HCT116 (cell line): ENCODE data around the gene LRSAM1. TPM values are rescaled to one million over a fixed set of nuclear protein-coding genes. Genes with fewer than 3 reads are reported as not detected.

Experiments
- ATAC-seq: fragments of 200-7000 bp; cut with Tn5 transposase; 2 replicates; pipeline ENCODE4 v1.9.1; 2020; ENCODE audit warnings: mild to moderate bottlenecking, moderate library complexity
- BruUV-seq: library from RNA; stranded (reverse); fragments of 400-500 nt; replicated peaks from 2 replicates; lab custom pipeline; 2021; lab: Mats Ljungman, UMichigan
- CTCF ChIA-PET: fragments of 300-600 bp; sonication (Branson Sonifier 250); formaldehyde crosslinking; loops from one replicate; lab custom pipeline; 2021; ENCODE audit warnings: antibody characterized with exemption; lab: Charles Lee
- POLR2A ChIA-PET: fragments of 300-600, 350-600 bp; sonication (Branson Sonifier 250); formaldehyde crosslinking; loops from one replicate; lab custom pipeline; 2021; ENCODE audit warnings: antibody characterized with exemption; lab: Charles Lee
- RAD21 ChIA-PET, 2 experiments: fragments of 300-600 bp; sonication (Branson Sonifier 250); formaldehyde crosslinking; loops; one replicate each; lab custom pipeline; 2023; ENCODE audit warnings: low total read pairs in 2 of 2; ENCODE audit not compliant: uncharacterized antibody in 2 of 2, unreplicated experiment in 2 of 2, low non-redundant PET in 1 of 2; lab: Charles Lee
- DNase-seq: peaks from one replicate; pipeline ENCODE4 v3.0.0-alpha.2; 2010; ENCODE audit warnings: low read depth, low spot score
- H2AFZ ChIP-seq: fragments of 200-600 bp; shearing (Covaris generic), sonication (generic); 2 replicates; pipeline ENCODE4 v1.6.1; 2017; ENCODE audit warnings: low read depth, mixed run types, mixed read lengths, antibody characterized with exemption, low read length; ENCODE audit not compliant: poor library complexity, severe bottlenecking
- H3K27ac ChIP-seq: 2 replicates; pipeline ENCODE4 v1.5.1; 2012; ENCODE audit warnings: low read depth, low read length
- H3K27me3 ChIP-seq: fragments of 200-600 bp; sonication (generic); 2 replicates; pipeline ENCODE4 v1.6.1; 2016; ENCODE audit warnings: mixed run types, low read length, mixed read lengths; ENCODE audit not compliant: insufficient read depth
- H3K36me3 ChIP-seq, 2 experiments: fragments of 200-500 bp in 1 of 2; fragments of 200-600 bp in 1 of 2; sonication (Bioruptor generic) in 1 of 2; sonication (generic) in 1 of 2; 2 replicates each; pipeline versions ENCODE4 v1.5.1 to v1.6.1; 2014 to 2016; ENCODE audit warnings: low read length in 2 of 2, inconsistent platforms in 1 of 2, mixed read lengths in 1 of 2, mixed run types in 1 of 2; ENCODE audit not compliant: insufficient read depth in 2 of 2, control insufficient read depth in 1 of 2
- H3K4me1 ChIP-seq, 2 experiments: fragments of 200-600 bp in 1 of 2; sonication (generic) in 1 of 2; 2 replicates each; pipeline versions ENCODE4 v1.5.1 to v1.6.1; 2012 to 2017; ENCODE audit warnings: low read length in 2 of 2, inconsistent platforms in 1 of 2, mild to moderate bottlenecking in 1 of 2, mixed read lengths in 1 of 2, mixed run types in 1 of 2, moderate library complexity in 1 of 2; ENCODE audit not compliant: insufficient read depth in 2 of 2, control insufficient read depth in 1 of 2
- H3K4me2 ChIP-seq: fragments of 200-600 bp; sonication (generic); 2 replicates; pipeline ENCODE4 v1.6.1; 2017; ENCODE audit warnings: mixed run types, low read length, mixed read lengths
- H3K4me3 ChIP-seq, 2 experiments: fragments of 200-600 bp in 1 of 2; sonication (generic) in 1 of 2; replicated peaks in 1 of 2; 2 replicates each; pipeline ENCODE4 v1.5.1; 2011 to 2016; ENCODE audit warnings: low read length in 2 of 2, control low read depth in 1 of 2, low read depth in 1 of 2, mild to moderate bottlenecking in 1 of 2, mixed read lengths in 1 of 2, mixed run types in 1 of 2
- H3K79me2 ChIP-seq: fragments of 200-600 bp; sonication (generic); 2 replicates; pipeline ENCODE4 v1.6.1; 2017; ENCODE audit warnings: mild to moderate bottlenecking, mixed run types, low read length, moderate library complexity, mixed read lengths; ENCODE audit not compliant: insufficient read depth
- H3K9ac ChIP-seq: fragments of 200-600 bp; sonication (generic); 2 replicates; pipeline ENCODE4 v1.6.1; 2016; ENCODE audit warnings: low read length, mixed read lengths
- H3K9me2 ChIP-seq: fragments of 200-600 bp; sonication (generic), shearing (Covaris generic); 2 replicates; pipeline ENCODE4 v1.6.1; 2017; ENCODE audit warnings: mixed run types, mild to moderate bottlenecking, moderate library complexity; ENCODE audit not compliant: insufficient read depth
- H3K9me3 ChIP-seq, 2 experiments: fragments of 200-500 bp in 1 of 2; fragments of 200-600 bp in 1 of 2; sonication (Bioruptor generic) in 1 of 2; sonication (generic) in 1 of 2; 2 replicates each; pipeline ENCODE4 v1.6.1; 2014 to 2017; ENCODE audit warnings: low read length in 2 of 2, mixed read lengths in 2 of 2, inconsistent platforms in 1 of 2, low read depth in 1 of 2, mild to moderate bottlenecking in 1 of 2, mixed run types in 1 of 2, moderate library complexity in 1 of 2; ENCODE audit not compliant: control insufficient read depth in 1 of 2, insufficient read depth in 1 of 2
- H4K20me1 ChIP-seq: fragments of 200-600 bp; sonication (generic), shearing (Covaris generic); 2 replicates; pipeline ENCODE4 v1.6.1; 2017; ENCODE audit warnings: mixed run types, mild to moderate bottlenecking, moderate library complexity; ENCODE audit not compliant: insufficient read depth
- CBX3 ChIP-seq: IDR thresholded peaks from 2 replicates; pipeline ENCODE4 v1.6.1; 2012; ENCODE audit warnings: low read depth
- CEBPB ChIP-seq: IDR thresholded peaks from 2 replicates; pipeline ENCODE4 v1.6.1; 2012; ENCODE audit warnings: low read depth
- EGR1 ChIP-seq: IDR thresholded peaks from 2 replicates; pipeline ENCODE4 v1.6.1; 2012; ENCODE audit warnings: low read depth
- ELF1 ChIP-seq: IDR thresholded peaks from 2 replicates; pipeline ENCODE4 v1.6.1; 2012; ENCODE audit warnings: low read depth, borderline replicate concordance
- EZH2phosphoT487 ChIP-seq: fragments of 200-600 bp; IDR thresholded peaks from 2 replicates; pipeline ENCODE4 v1.6.1; 2018; ENCODE audit warnings: antibody characterized with exemption, borderline replicate concordance
- FOSL1 ChIP-seq: IDR thresholded peaks from 2 replicates; pipeline ENCODE4 v1.6.1; 2012; ENCODE audit warnings: low read depth
- JUND ChIP-seq: IDR thresholded peaks from 2 replicates; pipeline ENCODE4 v1.6.1; 2012
- POLR2A ChIP-seq: IDR thresholded peaks from 2 replicates; pipeline ENCODE4 v1.7.0; 2011; ENCODE audit warnings: borderline replicate concordance; ENCODE audit not compliant: insufficient read depth, insufficient read length; ENCODE audit errors: extremely low read depth
- RAD21 ChIP-seq: IDR thresholded peaks from 2 replicates; pipeline ENCODE4 v1.6.1; 2012; ENCODE audit warnings: low read depth, mild to moderate bottlenecking
- SIN3A ChIP-seq: IDR thresholded peaks from 2 replicates; pipeline ENCODE4 v1.6.1; 2012; ENCODE audit warnings: low read depth
- TCF7L2 ChIP-seq: IDR thresholded peaks from 2 replicates; pipeline ENCODE4 v1.7.0; 2011; ENCODE audit warnings: borderline replicate concordance, inconsistent platforms; ENCODE audit not compliant: insufficient read depth, insufficient read length; ENCODE audit errors: extremely low read depth
- intact Hi-C: fragments of 100-400 bp; cut with micrococcal nuclease; formaldehyde crosslinking; loops from 2 replicates; pipeline ENCODE4 v1.10.0; 2022
- total RNA-seq: library from RNA; stranded (reverse); gene quantifications from one replicate; pipeline ENCODE4 v1.2.1, GENCODE V29; 2021; ENCODE audit not compliant: unreplicated experiment
- TF ChIP-seq, protein P1 (sequence below): IDR thresholded peaks from 2 replicates; pipeline ENCODE4 v1.6.1; 2011; ENCODE audit warnings: mild to moderate bottlenecking, low read length, moderate library complexity; ENCODE audit not compliant: insufficient replicate concordance; ENCODE audit errors: extremely low read depth
- TF ChIP-seq, protein P2 (sequence below): IDR thresholded peaks from 2 replicates; pipeline ENCODE4 v1.6.1; 2012
- TF ChIP-seq, protein P3 (sequence below): IDR thresholded peaks from 2 replicates; pipeline ENCODE4 v1.6.1; 2012
- TF ChIP-seq, protein P4 (sequence below): IDR thresholded peaks from 2 replicates; pipeline ENCODE4 v1.6.1; 2012; ENCODE audit warnings: low read depth

Gene LRSAM1
- total RNA-seq, 1 experiment from 2014 or later: 25.9 TPM

DNA sequence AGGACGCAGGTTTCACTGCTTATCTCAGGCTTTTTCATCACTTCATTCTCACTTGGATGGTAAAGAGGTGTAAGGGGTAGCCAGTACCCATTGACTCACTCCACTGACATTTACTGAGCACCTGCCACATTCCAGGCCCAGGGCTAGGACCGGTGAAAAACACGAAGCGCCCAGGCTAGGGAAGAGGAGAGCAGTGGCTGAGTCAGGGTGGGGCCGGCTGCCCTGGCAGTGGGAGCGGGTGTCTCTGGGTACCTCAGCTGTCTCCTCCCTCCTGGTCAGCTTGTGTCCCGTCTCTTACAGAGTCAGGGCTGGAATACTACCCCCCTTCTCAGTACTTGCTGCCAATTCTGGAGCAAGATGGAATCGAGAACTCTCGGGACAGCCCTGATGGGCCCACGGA lies 22.2 kb downstream of the LRSAM1 start:
- Histone ChIP-seq H4K20me1 (no peaks in the 10 kb centered on the region), H3K9ac (no peak overlapping the region), H3K9me3 (no peaks in the 10 kb centered on the region), H3K4me2 (no peak overlapping the region), H3K79me2 (no peaks in the 10 kb centered on the region), H3K4me3 (no peak overlapping the region), H3K9me2 (no peaks in the 10 kb centered on the region), H3K4me1 (no peaks in the 10 kb centered on the region), H3K36me3 (no peaks in the 10 kb centered on the region; a peak in 1 of 4 replicates), H2AFZ (no peak overlapping the region), H3K27ac (no peak overlapping the region), H3K27me3 (no peaks in the 10 kb centered on the region)
- DNase-seq (no peak), ATAC-seq (no peak)
- TF ChIP-seq CBX3 (no peak), POLR2A (no peak), ELF1 (no peak), CEBPB (no peak), JUND (no peak), SIN3A (no peak), EZH2phosphoT487 (no peak), TCF7L2 (no peak), RAD21 (no peak), EGR1 (no peak), FOSL1 (no peak)
- TF ChIP-seq, protein P1, sequence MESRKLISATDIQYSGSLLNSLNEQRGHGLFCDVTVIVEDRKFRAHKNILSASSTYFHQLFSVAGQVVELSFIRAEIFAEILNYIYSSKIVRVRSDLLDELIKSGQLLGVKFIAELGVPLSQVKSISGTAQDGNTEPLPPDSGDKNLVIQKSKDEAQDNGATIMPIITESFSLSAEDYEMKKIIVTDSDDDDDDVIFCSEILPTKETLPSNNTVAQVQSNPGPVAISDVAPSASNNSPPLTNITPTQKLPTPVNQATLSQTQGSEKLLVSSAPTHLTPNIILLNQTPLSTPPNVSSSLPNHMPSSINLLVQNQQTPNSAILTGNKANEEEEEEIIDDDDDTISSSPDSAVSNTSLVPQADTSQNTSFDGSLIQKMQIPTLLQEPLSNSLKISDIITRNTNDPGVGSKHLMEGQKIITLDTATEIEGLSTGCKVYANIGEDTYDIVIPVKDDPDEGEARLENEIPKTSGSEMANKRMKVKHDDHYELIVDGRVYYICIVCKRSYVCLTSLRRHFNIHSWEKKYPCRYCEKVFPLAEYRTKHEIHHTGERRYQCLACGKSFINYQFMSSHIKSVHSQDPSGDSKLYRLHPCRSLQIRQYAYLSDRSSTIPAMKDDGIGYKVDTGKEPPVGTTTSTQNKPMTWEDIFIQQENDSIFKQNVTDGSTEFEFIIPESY: no peak
- TF ChIP-seq, protein P2, sequence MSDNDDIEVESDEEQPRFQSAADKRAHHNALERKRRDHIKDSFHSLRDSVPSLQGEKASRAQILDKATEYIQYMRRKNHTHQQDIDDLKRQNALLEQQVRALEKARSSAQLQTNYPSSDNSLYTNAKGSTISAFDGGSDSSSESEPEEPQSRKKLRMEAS: no peak
- TF ChIP-seq, protein P3, sequence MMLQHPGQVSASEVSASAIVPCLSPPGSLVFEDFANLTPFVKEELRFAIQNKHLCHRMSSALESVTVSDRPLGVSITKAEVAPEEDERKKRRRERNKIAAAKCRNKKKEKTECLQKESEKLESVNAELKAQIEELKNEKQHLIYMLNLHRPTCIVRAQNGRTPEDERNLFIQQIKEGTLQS: no peak
- TF ChIP-seq, protein P4, sequence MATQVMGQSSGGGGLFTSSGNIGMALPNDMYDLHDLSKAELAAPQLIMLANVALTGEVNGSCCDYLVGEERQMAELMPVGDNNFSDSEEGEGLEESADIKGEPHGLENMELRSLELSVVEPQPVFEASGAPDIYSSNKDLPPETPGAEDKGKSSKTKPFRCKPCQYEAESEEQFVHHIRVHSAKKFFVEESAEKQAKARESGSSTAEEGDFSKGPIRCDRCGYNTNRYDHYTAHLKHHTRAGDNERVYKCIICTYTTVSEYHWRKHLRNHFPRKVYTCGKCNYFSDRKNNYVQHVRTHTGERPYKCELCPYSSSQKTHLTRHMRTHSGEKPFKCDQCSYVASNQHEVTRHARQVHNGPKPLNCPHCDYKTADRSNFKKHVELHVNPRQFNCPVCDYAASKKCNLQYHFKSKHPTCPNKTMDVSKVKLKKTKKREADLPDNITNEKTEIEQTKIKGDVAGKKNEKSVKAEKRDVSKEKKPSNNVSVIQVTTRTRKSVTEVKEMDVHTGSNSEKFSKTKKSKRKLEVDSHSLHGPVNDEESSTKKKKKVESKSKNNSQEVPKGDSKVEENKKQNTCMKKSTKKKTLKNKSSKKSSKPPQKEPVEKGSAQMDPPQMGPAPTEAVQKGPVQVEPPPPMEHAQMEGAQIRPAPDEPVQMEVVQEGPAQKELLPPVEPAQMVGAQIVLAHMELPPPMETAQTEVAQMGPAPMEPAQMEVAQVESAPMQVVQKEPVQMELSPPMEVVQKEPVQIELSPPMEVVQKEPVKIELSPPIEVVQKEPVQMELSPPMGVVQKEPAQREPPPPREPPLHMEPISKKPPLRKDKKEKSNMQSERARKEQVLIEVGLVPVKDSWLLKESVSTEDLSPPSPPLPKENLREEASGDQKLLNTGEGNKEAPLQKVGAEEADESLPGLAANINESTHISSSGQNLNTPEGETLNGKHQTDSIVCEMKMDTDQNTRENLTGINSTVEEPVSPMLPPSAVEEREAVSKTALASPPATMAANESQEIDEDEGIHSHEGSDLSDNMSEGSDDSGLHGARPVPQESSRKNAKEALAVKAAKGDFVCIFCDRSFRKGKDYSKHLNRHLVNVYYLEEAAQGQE: no peak
- BruUV-seq: no TSS peak
- POLR2A ChIA-PET: no interaction called here
- RAD21 ChIA-PET: no interaction called here
- intact Hi-C loops: no loop called here
- CTCF ChIA-PET: no interaction called here
